CD4-positive, alpha-beta T cell treated with Interleukin-15 for 4 hours (primary cell): ENCODE data around the gene SEL1L2.

Experiments
- DNase-seq: peaks from one replicate; pipeline ENCODE4 v3.0.0-alpha.2; 2020; ENCODE audit warnings: low spot score

Gene SEL1L2

DNA sequence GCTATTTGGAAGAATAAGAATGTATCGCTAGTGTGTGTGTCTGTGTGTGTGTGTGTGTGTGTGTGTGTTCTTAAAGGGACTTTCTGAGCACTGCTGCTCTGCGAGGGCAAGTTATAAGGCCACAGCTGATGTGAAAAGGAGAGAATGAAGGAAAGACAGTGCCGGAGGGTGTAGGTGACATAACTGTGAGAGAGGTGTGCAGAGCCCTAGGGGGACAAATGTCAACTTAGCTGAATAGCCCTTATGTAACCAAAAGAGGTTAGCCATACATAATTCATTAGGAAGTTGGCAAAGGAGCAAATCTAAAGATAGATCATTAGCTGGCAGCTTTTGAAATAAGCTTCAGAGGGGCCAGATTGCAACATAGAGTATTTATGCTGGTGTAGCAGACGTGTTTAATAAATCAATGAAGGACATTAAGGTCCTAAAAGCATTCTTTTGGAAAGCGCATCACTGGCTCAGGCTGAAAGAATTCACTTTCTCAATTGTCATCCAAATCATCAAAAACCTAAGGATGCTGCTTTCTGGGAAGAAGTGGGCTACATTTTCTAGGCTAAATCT, 124.5 kb downstream of the SEL1L2 start:
- DNase-seq: no peak

DNA sequence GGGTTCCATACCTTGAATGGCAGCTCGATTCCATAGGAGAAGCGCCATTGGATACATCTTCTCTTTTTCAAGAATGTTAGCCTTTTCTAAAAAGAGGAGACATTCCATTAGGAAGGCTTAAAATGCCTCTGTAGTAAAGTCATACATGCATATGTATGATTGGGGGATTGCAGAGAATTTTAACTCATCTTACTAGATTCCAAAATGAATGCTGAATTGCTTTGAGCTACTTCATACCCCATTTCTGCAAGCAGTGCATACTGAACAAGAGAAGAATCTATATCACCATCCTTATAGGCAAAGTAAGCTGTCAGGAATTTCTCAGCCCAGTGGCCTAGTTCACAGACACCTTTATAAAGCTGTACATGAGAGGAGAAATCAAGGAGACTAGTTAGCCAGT, 125.3 kb downstream of the SEL1L2 start:
- DNase-seq: no peak

DNA sequence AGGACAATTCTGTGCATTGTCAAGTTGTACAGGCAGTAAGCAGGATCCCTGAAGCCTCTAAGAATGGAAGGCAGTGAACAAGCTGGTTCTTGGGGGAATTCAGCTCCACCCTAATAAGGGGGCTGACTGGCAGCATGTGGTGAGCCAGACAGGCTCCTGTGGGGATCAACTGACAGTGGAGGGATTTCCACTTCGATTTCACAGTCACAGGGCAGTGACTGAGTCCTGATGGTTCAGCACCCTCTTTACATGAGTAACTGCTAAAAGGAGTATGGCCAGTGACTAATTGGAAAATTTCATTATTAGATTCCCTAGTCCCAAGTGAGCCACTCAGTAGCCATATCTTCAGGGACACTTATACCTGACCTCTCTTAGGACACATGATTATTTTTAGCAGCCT, 127.2 kb downstream of the SEL1L2 start:
- no peak for DNase-seq

DNA sequence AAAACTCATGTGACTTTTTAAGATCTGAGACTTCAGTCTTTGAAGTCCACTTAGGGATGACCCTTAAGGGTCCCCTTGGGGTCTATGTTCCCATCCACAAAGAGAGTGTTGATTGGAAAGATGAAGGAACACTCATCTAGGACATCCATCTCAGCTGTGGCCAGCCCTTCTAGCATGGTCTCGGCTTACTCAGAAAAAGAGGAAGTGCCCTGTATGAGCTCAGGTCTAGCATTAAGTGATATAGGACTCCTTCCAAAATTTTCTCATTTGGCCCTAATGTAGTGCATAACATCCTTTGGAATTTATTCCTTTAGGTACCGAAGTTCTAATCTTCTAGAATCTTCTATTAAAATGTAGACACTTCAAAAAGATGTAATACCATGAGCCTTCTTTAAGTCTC, 128.2 kb downstream of the SEL1L2 start:
- DNase-seq: no peak

DNA sequence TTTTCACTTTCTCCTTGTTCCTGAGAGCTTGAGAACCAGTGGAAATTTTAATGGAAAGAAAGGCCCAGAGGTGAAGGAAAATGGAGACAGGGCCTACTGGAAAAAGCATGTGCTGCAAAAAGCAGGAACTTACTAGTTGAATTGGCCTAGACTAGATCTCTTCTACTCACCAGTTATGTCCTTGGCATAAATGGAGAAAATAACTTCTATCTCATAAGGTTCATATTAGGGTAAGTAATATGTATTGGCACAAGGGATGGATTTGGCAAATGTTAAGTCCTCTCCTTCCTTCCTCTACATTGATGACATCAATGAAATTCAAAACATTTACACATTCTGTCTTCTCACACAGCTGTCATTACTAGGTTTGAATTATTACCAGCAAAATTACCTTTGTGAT, 131.5 kb downstream of the SEL1L2 start:
- no peak for DNase-seq

DNA sequence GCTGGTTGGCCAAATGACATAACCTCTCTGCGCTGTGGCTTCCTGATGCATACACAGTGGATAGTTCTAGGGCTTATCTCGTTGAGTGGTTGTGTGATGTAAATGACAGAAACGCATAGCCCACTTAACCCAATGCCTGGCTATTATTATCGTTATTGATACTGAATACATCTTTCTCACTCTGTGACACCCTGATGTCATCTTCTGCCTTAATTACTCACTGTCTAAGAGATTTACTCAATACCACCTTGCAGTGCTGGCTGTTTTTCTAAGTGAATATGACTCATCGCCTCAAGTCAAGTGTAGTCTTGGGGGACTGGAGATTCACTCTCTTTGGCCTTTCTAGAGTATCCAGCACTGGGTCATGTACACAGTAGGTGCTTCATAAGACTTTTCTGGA, 132.0 kb downstream of the SEL1L2 start:
- no peak for DNase-seq

DNA sequence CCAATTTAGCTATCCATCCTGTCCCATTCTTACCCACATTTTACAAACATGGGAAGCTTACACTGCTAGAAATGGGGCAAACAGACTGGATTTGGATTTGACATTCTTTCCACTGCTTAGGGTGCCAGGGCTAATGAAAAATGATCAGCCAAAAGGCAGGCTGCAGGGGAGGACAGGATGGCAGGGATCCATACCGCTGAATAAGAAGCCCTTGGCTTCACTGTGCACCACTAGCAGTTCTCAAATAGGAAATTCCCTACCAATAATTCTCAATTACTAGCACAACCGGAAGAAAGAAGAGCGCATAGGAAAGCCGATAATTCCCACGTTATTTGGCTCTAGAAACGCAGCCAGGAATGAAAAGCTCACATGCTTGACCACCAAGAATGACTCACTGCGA, 132.5 kb downstream of the SEL1L2 start:
- DNase-seq: no peak

DNA sequence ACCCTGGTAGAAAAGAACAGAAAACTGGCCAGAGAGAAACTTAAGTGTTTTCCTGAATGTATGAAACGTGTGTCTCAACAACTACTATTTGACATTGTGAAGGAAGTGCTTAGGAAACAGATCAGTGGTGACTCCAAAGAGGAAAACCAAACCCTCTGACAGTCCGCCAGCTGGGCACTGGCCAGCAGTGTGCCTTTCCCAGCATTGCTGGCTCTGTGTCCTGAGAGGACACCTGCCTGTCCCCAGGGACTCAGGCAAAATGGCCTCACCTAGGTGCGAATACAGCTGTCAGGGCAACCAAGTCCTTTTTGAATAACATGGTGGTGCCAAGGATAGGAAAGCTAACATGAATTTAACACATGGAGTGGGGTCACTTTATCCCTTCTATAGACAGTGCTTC, 133.1 kb downstream of the SEL1L2 start:
- DNase-seq: no peak

DNA sequence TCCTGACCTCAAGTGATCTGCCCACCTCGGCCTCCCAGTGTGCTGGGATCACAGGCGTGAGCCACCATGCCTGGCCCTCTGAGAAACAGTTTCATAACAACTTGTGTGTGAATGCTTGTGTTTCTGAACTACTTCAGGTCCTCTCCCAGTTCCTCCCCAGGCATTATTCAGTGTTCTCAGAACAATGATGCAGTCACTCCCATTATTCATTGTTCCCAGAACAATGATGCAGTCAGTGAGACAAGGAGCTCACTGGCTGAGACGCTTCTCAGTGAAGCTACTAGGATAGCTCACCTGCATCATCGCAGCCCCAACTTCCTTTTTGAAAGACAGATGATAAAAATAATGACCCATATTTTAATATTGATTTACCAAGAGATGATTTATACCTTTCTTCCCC, 134.1 kb downstream of the SEL1L2 start:
- DNase-seq: no peak

DNA sequence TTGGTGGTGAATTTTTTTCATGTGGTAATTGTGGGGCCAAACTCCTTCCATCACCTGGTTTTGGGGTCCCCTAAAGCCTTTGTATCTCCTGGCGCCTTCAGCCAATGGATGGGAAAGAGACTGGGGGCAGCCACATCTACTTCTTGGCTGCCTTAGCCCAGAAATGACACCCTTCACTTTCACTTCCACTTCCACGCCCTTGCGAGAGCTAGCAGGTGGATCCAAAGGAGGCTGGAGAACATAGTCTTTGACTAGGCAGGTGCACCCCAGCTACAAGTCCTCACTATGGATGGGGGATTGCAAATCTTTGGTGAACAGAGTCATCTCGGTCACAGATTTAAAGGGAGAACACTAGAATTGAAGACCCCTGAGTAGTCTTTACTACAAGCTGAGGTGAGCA, 134.8 kb downstream of the SEL1L2 start:
- no peak for DNase-seq

DNA sequence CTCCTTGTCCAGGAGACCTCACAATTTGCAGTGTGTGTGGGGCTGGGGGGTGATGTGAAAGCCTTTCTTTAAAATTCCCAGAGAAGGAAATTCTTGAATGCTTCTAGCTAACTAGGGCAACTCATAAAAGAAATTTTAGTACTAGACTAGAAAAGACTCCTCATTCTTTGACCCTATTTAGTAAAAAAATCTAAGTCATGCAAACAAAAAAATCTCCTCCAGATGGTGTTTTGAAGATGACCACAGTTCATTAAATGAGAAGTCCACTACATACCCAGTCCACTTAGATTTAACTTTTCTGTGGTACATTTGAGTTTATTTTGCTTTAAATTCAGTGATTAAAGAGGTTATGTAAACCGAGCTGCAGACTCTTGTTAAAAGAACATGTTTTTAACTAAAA, 138.1 kb downstream of the SEL1L2 start:
- no peak for DNase-seq

DNA sequence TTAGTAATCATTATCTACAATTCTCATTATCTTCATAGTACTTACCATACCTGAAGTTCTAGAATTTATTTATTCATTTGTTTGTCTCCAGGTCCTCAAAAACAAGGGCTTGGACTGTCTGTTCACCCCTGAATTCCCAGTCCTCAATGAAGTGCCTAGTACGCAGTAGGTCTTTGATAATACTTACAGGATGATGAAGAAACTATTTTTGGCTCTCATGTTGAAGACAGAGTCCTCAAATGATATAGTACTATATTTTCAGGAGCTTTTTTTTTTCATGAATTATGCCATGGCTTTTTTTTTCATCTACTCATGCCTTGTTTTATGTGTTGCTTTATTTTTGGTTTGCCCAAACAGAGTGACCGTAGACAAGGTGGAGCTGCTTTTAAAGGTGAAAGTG, 139.1 kb downstream of the SEL1L2 start:
- no peak for DNase-seq

DNA sequence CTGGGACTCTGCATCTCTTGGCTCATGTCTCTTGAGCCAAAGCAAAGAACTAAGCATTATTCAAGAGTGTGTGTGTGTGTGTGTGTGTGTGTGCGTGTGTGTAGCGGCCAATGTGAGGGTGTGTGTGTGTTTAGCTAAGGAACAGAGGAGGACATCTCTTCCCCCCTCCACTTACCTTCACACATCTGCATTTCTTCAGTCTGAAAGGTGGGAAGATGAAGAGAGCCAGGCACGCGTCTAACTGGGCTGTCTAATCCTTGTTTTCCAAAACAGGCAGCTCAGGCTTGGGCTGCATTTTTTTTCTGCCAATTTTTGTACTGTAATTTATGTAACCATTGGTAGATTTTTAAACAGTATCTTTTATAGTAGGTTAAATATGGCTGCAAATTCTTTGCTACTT, 146.1 kb downstream of the SEL1L2 start:
- DNase-seq: no peak

DNA sequence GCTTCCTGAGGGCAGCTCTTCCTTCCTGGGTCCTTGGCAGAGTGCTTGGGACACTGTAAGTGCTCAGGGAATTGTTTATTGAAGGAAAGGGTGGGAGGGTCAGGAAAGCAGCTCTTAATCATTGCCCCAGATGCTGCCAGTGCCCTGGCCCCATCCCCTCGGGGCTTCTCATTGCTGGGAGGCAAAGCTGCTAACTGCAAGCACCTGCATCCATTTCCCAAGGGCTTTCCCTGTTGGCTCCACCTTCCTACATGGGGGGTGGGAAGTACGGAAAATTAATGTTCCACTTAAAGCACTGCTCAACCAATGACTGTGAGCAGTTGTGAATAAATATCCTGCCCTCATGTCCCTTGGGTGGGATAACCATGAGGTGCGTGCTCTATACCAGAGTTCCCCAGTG, 149.2 kb downstream of the SEL1L2 start:
- DNase-seq: no peak

DNA sequence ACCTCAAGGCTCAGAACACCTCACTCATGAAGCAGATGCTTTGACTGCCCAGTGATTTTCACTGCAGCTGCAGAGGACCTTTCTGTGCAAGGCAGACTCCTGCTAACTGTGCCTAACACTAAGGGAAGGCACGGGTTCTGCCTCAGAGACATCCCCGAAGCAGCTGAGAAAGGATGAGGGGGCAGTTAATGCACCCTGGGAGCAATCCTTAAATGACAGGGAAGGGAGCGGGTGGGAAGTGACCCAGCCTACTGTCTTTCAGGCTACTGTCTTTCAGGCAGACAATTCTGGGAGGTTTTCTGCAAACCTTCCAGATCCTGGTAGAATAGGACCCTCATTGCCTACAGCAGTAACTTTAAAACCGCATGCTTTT, 150.3 kb downstream of the SEL1L2 start:
- DNase-seq: no peak

DNA sequence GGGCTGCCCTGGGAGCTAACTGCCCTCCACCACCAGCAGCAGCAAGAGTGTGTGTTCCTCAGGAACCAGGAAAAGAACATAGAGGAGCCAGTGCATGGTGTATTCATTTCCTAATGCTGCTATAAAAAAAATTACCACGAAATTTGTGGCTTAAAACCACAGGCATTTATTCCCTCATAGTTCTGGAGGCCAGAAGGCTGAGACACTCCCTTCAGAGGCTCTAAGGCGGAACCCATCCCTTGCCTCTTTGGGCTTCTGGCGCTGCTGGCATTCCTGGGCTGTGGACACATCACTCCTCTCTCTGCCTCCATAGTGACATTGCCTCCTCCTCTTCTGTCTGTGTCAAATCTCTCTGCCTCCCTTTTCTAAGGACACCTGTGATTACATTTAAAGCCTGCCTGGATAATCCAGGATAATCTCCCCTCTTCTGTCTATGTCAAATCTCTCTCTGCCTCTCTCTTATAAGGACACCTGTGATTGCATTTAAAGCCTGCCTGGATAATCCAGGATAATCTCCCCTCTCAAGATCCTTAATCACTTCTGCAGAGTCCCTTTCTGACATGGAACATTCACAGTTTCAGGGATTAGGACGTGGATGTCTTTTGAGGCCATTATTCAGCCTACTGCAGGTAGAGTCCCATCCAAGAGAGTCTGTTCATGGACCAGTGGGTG, 150.9 kb downstream of the SEL1L2 start:
- DNase-seq: no peak

DNA sequence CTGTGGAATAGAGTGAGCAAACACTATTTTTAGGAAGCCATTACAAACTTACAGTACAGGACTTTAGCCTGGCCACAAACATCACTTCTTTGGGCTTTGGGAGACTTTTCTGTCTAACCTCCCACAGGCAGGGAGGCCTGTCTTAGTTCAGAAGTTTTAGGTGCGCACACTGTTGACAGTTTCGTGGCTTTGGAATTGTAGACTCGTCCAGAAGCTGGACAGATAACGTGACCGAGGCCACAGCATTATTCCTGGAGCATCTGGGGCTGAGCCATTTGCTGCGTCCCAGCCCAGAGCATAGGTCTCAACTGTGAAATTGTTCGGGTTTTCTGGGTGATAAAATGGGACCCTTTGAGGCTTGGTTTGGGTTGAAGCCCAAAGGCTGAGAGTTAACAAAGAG, 151.8 kb downstream of the SEL1L2 start:
- no peak for DNase-seq

DNA sequence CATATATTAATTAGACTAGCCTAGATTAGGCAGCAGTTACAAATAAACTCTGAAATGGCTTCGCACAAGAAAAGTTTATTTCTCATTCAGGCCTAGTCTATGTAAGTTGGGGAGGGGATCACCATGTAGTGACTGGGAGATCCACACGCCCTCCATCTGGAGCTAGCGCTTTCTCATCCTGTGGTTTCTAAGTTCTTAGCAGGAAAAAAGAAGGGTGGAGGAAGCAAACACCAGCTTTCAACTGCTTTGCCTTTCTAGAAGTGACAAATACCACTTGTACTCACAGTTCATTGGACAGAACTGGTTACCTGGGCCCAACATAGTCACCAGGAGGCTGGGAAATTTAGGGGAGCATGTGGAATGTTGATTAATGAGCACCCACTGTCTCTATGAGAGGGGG, 158.9 kb downstream of the SEL1L2 start:
- DNase-seq: no peak

DNA sequence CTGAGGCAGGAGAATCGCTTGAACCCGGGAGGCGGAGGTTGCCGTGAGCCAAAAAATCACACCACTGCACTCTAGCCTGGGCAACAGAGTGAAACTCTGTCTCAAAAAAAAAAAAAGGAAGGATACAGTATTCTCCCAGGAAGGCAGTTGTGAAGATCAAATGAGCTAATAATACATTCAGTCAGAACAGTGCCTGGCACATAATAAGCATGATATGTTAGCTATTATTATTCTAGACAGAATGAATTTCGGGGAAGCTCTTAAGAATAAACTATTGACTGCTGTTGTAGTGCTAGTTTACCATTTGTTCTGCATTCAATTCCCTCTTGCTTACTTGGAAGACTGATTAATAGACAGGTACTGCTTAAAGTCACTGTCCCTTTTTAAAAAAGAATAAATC, 164.9 kb downstream of the SEL1L2 start:
- DNase-seq: no peak

DNA sequence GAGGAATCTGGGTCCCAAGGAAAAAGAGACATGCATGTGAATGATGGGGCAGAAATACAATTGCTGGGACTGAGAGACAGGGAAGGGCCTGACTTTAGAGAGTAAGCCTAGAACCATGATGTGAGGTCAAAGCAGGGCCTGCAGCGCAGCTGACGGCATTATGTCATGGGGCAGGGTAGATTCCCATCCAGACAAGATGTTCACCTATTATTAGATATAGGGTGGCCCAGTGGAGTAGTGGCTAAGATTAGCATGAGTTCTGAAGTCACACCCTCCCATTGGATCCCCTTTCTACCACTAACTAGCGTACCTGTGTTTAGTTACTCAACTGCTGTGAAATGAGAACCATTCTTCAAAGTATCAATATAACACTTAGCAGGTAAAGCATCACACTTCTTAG, 166.0 kb downstream of the SEL1L2 start:
- DNase-seq: no peak

DNA sequence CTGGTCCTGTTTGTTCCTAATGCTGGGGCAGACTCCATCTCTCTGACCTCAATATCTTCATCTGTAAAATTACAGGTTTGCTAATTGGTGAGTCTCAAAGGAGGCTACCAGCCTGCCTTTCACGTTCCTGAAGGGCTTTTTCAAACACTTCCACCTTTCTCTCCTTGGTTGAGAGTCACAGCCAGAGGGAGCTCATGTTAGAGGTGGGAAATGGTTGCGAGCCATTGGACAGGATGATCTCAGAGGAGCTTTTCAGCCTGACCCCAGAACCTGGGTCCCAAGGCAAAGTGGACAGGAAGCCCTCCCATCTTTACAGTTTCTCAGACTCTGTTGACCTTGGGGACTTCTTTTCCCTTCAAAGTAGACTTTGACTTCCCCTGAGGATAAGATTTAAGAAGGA, 168.0 kb downstream of the SEL1L2 start:
- no peak for DNase-seq

DNA sequence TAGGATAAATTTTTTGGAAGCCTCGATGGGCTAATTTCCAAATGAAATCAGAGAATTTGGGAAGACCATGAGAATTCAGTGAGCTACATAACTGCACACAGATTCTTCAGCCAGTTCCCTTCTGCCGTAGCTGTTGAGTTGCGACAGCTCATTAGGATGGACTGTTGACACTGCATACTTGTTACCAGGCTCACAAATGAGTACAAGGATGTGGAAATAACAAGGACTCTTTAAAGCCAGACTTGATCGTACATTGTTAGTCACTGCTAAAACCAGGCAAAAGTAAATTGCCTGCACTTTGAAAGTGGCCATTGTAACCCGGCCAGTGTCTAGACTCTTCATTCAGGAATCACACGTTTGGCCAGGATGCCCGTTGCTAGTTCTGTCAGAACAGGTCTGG, 168.5 kb downstream of the SEL1L2 start:
- no peak for DNase-seq

DNA sequence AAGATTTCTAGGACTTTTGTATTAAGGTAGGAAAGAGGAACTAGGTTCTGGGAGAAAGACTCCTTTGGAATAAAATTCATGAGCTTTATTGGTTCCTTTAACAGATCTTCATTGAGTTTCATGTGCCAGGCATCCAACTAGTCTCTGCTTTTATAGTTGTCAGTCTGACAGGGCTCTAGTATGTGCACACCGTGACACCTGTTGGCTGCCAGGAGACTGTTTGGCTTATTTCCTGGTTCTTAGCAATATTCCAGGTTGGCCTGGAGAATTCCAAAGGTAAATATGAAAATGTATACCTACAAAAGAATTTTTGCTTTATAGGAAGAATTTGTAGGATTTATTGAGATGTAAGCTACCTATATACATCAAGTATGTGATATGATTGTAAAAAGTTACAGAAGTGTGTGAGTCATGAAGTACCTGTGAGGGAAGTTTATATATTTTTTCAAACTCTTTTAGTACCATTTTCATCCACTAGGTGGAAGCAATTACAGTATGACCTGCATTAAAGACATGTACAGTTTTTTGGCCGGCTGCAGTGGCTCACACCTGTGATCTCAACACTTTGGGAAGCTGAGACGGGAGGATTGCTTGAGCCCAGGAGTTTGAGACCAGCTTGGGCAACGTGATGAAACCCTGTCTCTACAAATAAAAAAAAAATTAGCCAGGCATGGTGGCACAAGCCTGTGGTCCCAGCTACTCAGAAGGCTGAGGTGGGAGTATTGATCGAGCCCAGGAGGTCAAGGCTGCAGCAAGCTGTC, 170.3 kb downstream of the SEL1L2 start:
- DNase-seq: peak; percentile 43

DNA sequence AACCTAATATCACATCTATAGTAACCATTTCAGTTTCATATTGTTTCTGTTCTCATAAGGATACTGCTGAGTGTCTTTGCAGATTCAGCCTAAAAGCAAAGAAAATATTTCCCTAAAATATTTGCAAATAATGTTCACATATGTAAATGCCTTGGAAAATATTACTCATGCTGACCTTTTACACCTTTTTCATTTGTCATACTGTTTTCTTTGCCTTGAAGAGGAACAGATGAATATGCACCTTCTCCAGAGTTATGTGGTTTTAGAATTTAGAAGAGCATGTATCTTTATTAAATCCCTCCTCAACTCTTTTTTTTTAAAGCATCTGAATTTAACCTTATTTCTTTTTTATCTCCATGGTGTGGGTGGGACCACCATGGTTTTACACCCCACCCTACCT, 173.1 kb downstream of the SEL1L2 start:
- DNase-seq: no peak
